Measurements from ENCODE around the gene TRABD2B.

TRABD2B gene

DNA sequence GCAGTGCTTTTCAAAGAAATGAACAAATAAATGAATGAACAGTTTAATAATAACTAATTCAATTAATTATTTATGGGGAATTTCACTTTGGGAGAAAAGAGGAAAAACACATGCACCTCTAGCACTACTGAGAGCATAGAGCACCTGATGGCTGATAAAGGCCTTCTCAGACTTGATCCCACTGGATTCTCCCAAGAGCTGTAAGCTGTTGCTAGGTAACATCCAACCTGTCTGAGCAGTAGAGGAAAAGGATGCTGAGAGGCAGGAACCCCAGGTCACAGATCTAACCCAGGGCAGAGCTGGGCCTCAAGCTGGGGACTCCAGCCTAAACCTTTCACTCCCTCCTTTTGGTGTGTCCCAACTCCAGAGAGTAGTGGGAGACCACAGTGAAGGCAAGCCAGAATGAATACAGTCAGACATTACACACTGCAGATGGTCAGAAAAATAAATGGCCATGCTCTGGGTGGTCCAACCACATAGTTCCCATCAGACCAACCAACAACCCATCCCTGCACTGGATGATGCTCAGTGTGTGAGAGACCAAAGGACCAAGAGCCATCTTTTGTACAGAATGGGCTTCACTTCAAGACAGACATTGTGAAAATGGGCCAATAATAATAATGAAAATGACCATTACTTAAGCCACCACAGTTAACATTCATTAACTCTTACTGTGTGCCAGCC lies 15.4 kb downstream of the TRABD2B start:
- H3K9me3 ChIP-seq (ENCODE audit: low read length): no peaks in the 10 kb centered on the region
- H3K4me1 ChIP-seq (ENCODE audit: insufficient read depth, low read length): no peaks in the 10 kb centered on the region
- H3K4me3 ChIP-seq (ENCODE audit: low read length): no peak overlapping the region
- H3K36me3 ChIP-seq (ENCODE audit: insufficient read depth, low read length): no peaks in the 10 kb centered on the region
- no peak overlapping the region for H2AFZ ChIP-seq (ENCODE audit: low read depth, low read length)
- peaks cover 8% of the 10 kb centered on the region for H3K27me3 ChIP-seq (ENCODE audit: insufficient read depth, low read length)

- Histone ChIP-seq H3K4me1 (ENCODE audit: insufficient read depth, low read length) (no peaks in the 10 kb centered on the region), H2AFZ (ENCODE audit: low read depth, low read length) (no peak overlapping the region), H3K9me3 (ENCODE audit: low read length) (no peaks in the 10 kb centered on the region), H3K36me3 (ENCODE audit: insufficient read depth, low read length) (no peaks in the 10 kb centered on the region), H3K27me3 (ENCODE audit: insufficient read depth, low read length) (peaks cover 6% of the 10 kb centered on the region), H3K4me3 (ENCODE audit: low read length) (no peak overlapping the region)
Measured at GRCh38 chr1:47980501-47980900, 16.7 kb downstream of the TRABD2B start.

DNA sequence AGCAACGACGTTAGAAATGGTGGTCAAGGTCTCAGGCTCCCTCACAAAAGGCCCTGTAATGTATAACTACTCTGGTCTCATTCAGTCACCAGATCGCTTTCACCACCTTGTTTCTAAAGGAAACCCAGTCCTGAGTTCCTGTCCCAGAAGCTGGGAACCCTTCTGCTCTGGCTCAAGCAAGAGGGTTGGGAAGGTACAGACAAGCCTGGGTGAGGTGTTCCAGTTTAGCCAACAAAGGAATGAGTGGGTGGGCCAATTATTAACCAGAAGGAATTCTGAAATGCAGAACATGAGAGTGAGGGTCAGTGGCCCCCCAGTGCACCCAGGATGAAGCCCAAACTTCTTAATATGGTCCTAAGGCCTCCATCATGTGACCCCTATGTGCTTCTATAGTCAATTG lies 17.5 kb downstream of the TRABD2B start:
- H3K4me3 ChIP-seq (ENCODE audit: low read length): no peak overlapping the region
- no peaks in the 10 kb centered on the region for H3K27me3 ChIP-seq (ENCODE audit: insufficient read depth, low read length)
- no peak overlapping the region for H2AFZ ChIP-seq (ENCODE audit: low read depth, low read length)
- H3K4me1 ChIP-seq (ENCODE audit: insufficient read depth, low read length): no peaks in the 10 kb centered on the region
- H3K9me3 ChIP-seq (ENCODE audit: low read length): no peaks in the 10 kb centered on the region
- no peaks in the 10 kb centered on the region for H3K36me3 ChIP-seq (ENCODE audit: insufficient read depth, low read length)

- Histone ChIP-seq H2AFZ (ENCODE audit: low read depth, low read length) (no peak overlapping the region), H3K9me3 (ENCODE audit: low read length) (no peaks in the 10 kb centered on the region), H3K4me3 (ENCODE audit: low read length) (no peak overlapping the region), H3K4me1 (ENCODE audit: insufficient read depth, low read length) (no peaks in the 10 kb centered on the region), H3K27me3 (ENCODE audit: insufficient read depth, low read length) (no peaks in the 10 kb centered on the region), H3K36me3 (ENCODE audit: insufficient read depth, low read length) (no peaks in the 10 kb centered on the region)
Measured at GRCh38 chr1:47978486-47978885, 18.7 kb downstream of the TRABD2B start.

DNA sequence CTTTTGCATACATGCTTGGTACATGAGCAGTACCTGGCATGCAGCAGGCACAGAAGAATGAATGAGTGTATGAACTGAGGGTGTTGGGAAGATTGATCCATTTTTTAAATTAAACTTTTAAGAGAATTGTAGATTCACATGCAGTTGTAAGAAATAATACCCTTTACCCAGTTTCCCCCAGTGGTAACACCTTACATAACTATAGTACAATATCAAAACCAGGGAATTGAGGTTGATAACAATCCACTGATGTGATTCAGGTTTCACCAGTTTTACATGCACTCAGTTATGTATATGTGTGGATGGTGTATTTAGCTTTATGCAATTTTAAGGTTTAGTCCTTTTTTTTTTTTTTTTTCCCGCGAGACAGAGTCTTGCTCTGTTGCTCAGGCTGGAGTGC lies 20.5 kb downstream of the TRABD2B start:
- H3K4me1 ChIP-seq (ENCODE audit: insufficient read depth, low read length): no peaks in the 10 kb centered on the region

GRCh38 chr1:47976267-47976666 lies 20.9 kb downstream of the TRABD2B start:
- Histone ChIP-seq H3K4me1 (ENCODE audit: insufficient read depth, low read length) (no peaks in the 10 kb centered on the region), H2AFZ (ENCODE audit: low read depth, low read length) (no peak overlapping the region), H3K36me3 (ENCODE audit: insufficient read depth, low read length) (no peaks in the 10 kb centered on the region), H3K27me3 (ENCODE audit: insufficient read depth, low read length) (no peaks in the 10 kb centered on the region), H3K9me3 (ENCODE audit: low read length) (no peaks in the 10 kb centered on the region), H3K4me3 (ENCODE audit: low read length) (no peak overlapping the region)

More for the DNA sequence above, 20.5 kb downstream of the TRABD2B start:
- H3K9me3 ChIP-seq (ENCODE audit: low read length): no peaks in the 10 kb centered on the region
- no peaks in the 10 kb centered on the region for H3K27me3 ChIP-seq (ENCODE audit: insufficient read depth, low read length)
- H3K36me3 ChIP-seq (ENCODE audit: insufficient read depth, low read length): no peaks in the 10 kb centered on the region
- no peak overlapping the region for H3K4me3 ChIP-seq (ENCODE audit: low read length)
- H2AFZ ChIP-seq (ENCODE audit: low read depth, low read length): no peak overlapping the region

GRCh38 chr1:47975302-47975921 lies 21.8 kb downstream of the TRABD2B start:
- Histone ChIP-seq H2AFZ (ENCODE audit: low read depth, low read length) (no peak overlapping the region), H3K27me3 (ENCODE audit: insufficient read depth, low read length) (no peaks in the 10 kb centered on the region), H3K4me1 (ENCODE audit: insufficient read depth, low read length) (no peaks in the 10 kb centered on the region), H3K9me3 (ENCODE audit: low read length) (no peaks in the 10 kb centered on the region), H3K4me3 (ENCODE audit: low read length) (no peak overlapping the region), H3K36me3 (ENCODE audit: insufficient read depth, low read length) (no peaks in the 10 kb centered on the region)

DNA sequence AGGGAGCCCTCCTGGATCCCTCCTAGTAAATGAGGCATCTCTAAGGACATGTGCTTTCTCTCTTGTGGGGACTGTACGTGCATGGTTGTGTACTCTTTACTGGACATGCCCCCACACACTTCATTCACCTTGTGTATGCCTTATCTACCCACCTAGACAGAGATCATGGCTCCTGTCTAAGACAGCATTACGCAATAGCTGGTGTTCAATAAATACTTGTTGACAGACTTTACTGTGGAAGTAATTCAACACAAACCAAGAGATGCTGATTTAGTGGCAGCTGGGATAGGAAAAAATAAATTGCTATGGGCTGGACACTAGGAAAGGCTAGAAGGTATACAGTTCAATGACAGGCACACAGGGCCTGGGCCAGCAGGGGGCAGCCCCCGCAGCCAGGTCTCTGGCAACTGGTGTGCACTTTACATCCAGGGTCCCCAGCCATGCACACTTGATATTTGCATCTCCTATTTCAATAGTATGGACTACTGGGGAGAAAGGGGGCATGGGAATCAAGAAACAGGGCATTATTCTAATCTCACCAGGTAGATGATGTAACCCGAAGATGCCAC lies 24.2 kb downstream of the TRABD2B start:
- no peaks in the 10 kb centered on the region for H3K4me1 ChIP-seq (ENCODE audit: insufficient read depth, low read length)
- no peak overlapping the region for H2AFZ ChIP-seq (ENCODE audit: low read depth, low read length)
- no peaks in the 10 kb centered on the region for H3K36me3 ChIP-seq (ENCODE audit: insufficient read depth, low read length)
- no peaks in the 10 kb centered on the region for H3K27me3 ChIP-seq (ENCODE audit: insufficient read depth, low read length)
- no peak overlapping the region for H3K4me3 ChIP-seq (ENCODE audit: low read length)
- H3K9me3 ChIP-seq (ENCODE audit: low read length): no peaks in the 10 kb centered on the region

DNA sequence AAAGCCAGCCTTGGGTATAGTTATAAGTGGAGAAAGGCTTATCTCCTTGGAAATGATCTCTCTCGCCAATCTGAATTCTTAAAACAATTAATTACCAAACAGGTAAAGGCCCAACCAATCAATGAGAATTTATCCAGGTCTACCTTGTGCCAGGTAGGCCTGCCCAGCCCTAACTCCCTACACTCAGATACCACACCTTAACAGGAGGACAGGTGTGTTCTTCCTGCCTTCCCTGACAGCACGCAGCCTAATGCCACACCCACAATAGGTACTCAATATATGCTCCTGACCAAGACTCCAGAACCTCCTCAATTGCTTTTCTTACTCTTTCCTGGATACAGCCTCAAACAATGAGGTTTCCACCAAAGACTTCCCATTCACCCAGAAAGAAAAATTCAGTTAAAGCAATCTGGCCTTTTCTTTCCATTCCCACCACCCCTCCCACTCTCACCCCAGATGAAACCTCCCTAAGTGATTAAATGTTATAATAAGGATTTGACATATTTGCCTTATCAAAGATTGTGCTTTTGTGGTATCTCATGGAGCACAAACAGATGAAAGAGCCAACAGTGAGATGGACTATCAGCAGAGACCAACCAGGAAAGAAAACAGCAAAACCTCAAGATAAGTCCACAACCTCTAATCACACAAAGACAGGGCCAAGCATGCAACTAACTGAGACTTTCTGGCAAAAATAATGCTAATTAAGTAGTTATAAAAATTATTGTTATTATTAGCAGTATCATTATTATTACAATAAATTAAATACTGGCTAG lies 25.6 kb downstream of the TRABD2B start:
- no peaks in the 10 kb centered on the region for H3K36me3 ChIP-seq (ENCODE audit: insufficient read depth, low read length)
- no peak overlapping the region for H3K4me3 ChIP-seq (ENCODE audit: low read length)
- H2AFZ ChIP-seq (ENCODE audit: low read depth, low read length): no peak overlapping the region
- no peaks in the 10 kb centered on the region for H3K4me1 ChIP-seq (ENCODE audit: insufficient read depth, low read length)
- H3K27me3 ChIP-seq (ENCODE audit: insufficient read depth, low read length): no peaks in the 10 kb centered on the region
- no peaks in the 10 kb centered on the region for H3K9me3 ChIP-seq (ENCODE audit: low read length)

DNA sequence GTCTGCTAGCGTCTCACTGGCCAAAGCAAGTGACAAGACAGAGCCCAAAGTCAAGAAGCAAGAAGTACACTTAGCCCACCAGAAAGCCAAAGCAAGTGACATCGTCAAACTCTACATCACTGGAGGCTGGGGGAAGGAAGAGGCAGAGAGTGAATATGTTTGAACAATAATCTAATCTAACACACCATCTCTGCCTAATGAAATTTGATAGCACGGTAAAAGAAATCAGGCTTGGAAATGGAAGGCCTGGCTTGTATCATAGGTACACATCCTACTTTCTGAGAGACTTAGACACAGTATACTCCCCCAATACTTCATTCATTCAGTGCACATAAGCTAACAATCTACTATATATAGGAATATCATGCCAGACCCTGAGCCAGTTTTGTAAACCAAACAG lies 26.3 kb downstream of the TRABD2B start:
- Histone ChIP-seq H3K4me3 (ENCODE audit: low read length) (no peak overlapping the region), H3K27me3 (ENCODE audit: insufficient read depth, low read length) (no peaks in the 10 kb centered on the region), H3K36me3 (ENCODE audit: insufficient read depth, low read length) (no peaks in the 10 kb centered on the region), H3K4me1 (ENCODE audit: insufficient read depth, low read length) (no peaks in the 10 kb centered on the region), H3K9me3 (ENCODE audit: low read length) (no peaks in the 10 kb centered on the region), H2AFZ (ENCODE audit: low read depth, low read length) (no peak overlapping the region)

GRCh38 chr1:47969478-47969877 lies 27.7 kb downstream of the TRABD2B start:
- no peaks in the 10 kb centered on the region for H3K36me3 ChIP-seq (ENCODE audit: insufficient read depth, low read length)
- H3K4me1 ChIP-seq (ENCODE audit: insufficient read depth, low read length): no peaks in the 10 kb centered on the region
- H3K27me3 ChIP-seq (ENCODE audit: insufficient read depth, low read length): no peaks in the 10 kb centered on the region
- H2AFZ ChIP-seq (ENCODE audit: low read depth, low read length): no peak overlapping the region
- no peaks in the 10 kb centered on the region for H3K9me3 ChIP-seq (ENCODE audit: low read length)
- H3K4me3 ChIP-seq (ENCODE audit: low read length): no peak overlapping the region

- Histone ChIP-seq H3K27me3 (ENCODE audit: insufficient read depth, low read length) (no peaks in the 10 kb centered on the region), H2AFZ (ENCODE audit: low read depth, low read length) (no peak overlapping the region), H3K9me3 (ENCODE audit: low read length) (no peaks in the 10 kb centered on the region), H3K4me1 (ENCODE audit: insufficient read depth, low read length) (no peaks in the 10 kb centered on the region), H3K4me3 (ENCODE audit: low read length) (no peak overlapping the region), H3K36me3 (ENCODE audit: insufficient read depth, low read length) (no peaks in the 10 kb centered on the region)
Measured at GRCh38 chr1:47968556-47968888, 28.7 kb downstream of the TRABD2B start.

GRCh38 chr1:47967864-47968555 lies 29.2 kb downstream of the TRABD2B start:
- H3K36me3 ChIP-seq (ENCODE audit: insufficient read depth, low read length): no peaks in the 10 kb centered on the region
- H3K9me3 ChIP-seq (ENCODE audit: low read length): no peaks in the 10 kb centered on the region
- H3K27me3 ChIP-seq (ENCODE audit: insufficient read depth, low read length): no peaks in the 10 kb centered on the region
- no peak overlapping the region for H3K4me3 ChIP-seq (ENCODE audit: low read length)
- H2AFZ ChIP-seq (ENCODE audit: low read depth, low read length): no peak overlapping the region
- no peaks in the 10 kb centered on the region for H3K4me1 ChIP-seq (ENCODE audit: insufficient read depth, low read length)
